Non-pigmented ciliary epithelial cell (primary cell): ENCODE measurements around the gene DYNC2LI1.

Experiments
- DNase-seq: peaks from one replicate; pipeline ENCODE4 v3.0.0-alpha.2; 2010; ENCODE audit warnings: low read depth

The DYNC2LI1 gene

GRCh38 chr2:43846140-43846793, 72.4 kb downstream of the DYNC2LI1 start:
- DNase-seq = no peak

- no peak for DNase-seq
These were observed 74.4 kb downstream of the DYNC2LI1 start for GRCh38 chr2:43848214-43848613.

GRCh38 chr2:43851011-43851980, 77.5 kb downstream of the DYNC2LI1 start:
- DNase-seq = no peak

- DNase-seq = no peak
These were observed 78.4 kb downstream of the DYNC2LI1 start for GRCh38 chr2:43852196-43852730.

GRCh38 chr2:43853141-43854081, 79.6 kb downstream of the DYNC2LI1 start:
- no peak for DNase-seq

- no peak for DNase-seq
These were observed 80.8 kb downstream of the DYNC2LI1 start for GRCh38 chr2:43854671-43855070.

GRCh38 chr2:43855292-43855691, 81.5 kb downstream of the DYNC2LI1 start:
- DNase-seq = no peak
